Panc1 (cell line): ENCODE data around the gene ATPAF2. TPM values are rescaled to one million over a fixed set of nuclear protein-coding genes. Genes with fewer than 3 reads are reported as not detected.

ENCODE experiments used
- ATAC-seq: fragments of 200-7000 bp; cut with Tn5 transposase; 2 replicates; pipeline ENCODE4 v1.9.1; 2020; ENCODE audit warnings: mild to moderate bottlenecking, moderate library complexity
- BruUV-seq: library from RNA; stranded (reverse); fragments of 400-500 nt; replicated peaks from 2 replicates; lab custom pipeline; 2021; lab: Mats Ljungman, UMichigan
- CTCF ChIA-PET: fragments of 300-600 bp; sonication (Branson Sonifier 250); formaldehyde crosslinking; loops from one replicate; lab custom pipeline; 2022; ENCODE audit warnings: antibody characterized with exemption; lab: Charles Lee
- POLR2A ChIA-PET: fragments of 300-600 bp; sonication (Branson Sonifier 250); formaldehyde crosslinking; loops from one replicate; lab custom pipeline; 2022; ENCODE audit warnings: antibody characterized with exemption; lab: Charles Lee
- DNase-seq: peaks from one replicate; pipeline ENCODE4 v3.0.0-alpha.2; 2010; ENCODE audit warnings: low read depth, low spot score
- H3K27ac ChIP-seq: 2 replicates; pipeline ENCODE4 v1.5.1; 2011; ENCODE audit warnings: mild to moderate bottlenecking, low read length, inconsistent platforms
- H3K27me3 ChIP-seq: fragments of 200-500 bp; sonication (Bioruptor generic); 2 replicates; pipeline ENCODE4 v1.6.0; 2014; ENCODE audit warnings: low read length, inconsistent platforms; ENCODE audit not compliant: control insufficient read depth, insufficient read depth
- H3K36me3 ChIP-seq: fragments of 200-500 bp; sonication (Bioruptor generic); 2 replicates; pipeline ENCODE4 v1.5.1; 2014; ENCODE audit warnings: inconsistent platforms, mild to moderate bottlenecking, low read length, moderate library complexity; ENCODE audit not compliant: control insufficient read depth, insufficient read depth
- H3K4me1 ChIP-seq: 2 replicates; pipeline ENCODE4 v1.5.1; 2011; ENCODE audit warnings: inconsistent platforms, mild to moderate bottlenecking, low read length, moderate library complexity; ENCODE audit not compliant: control insufficient read depth, insufficient read depth
- H3K4me3 ChIP-seq, 2 experiments: 2 replicates each; pipeline ENCODE4 v1.5.1; 2011 to 2012; ENCODE audit warnings: low read depth in 2 of 2, low read length in 2 of 2, mild to moderate bottlenecking in 2 of 2, inconsistent platforms in 1 of 2, moderate library complexity in 1 of 2
- H3K9me3 ChIP-seq: fragments of 200-500 bp; sonication (Bioruptor generic); 2 replicates; pipeline ENCODE4 v1.5.1; 2014; ENCODE audit warnings: low read depth, mild to moderate bottlenecking, inconsistent platforms, low read length, moderate library complexity; ENCODE audit not compliant: control insufficient read depth, insufficient read depth
- POLR2AphosphoS5 ChIP-seq: IDR thresholded peaks from 2 replicates; pipeline ENCODE4 v1.6.1; 2012; ENCODE audit warnings: mild to moderate bottlenecking, low read depth, low read length, moderate library complexity
- REST ChIP-seq, 2 experiments: IDR thresholded peaks; 2 replicates each; pipeline ENCODE4 v1.6.1; 2011 to 2012; ENCODE audit warnings: low read depth in 2 of 2, control low read depth in 1 of 2, low read length in 1 of 2, mild to moderate bottlenecking in 1 of 2, moderate library complexity in 1 of 2; ENCODE audit not compliant: insufficient read depth in 1 of 2
- SIN3A ChIP-seq: IDR thresholded peaks from 2 replicates; pipeline ENCODE4 v1.6.1; 2012; ENCODE audit warnings: low read depth, mild to moderate bottlenecking, low read length, moderate library complexity, borderline replicate concordance; ENCODE audit not compliant: insufficient read depth
- TCF7L2 ChIP-seq: IDR thresholded peaks from 2 replicates; pipeline ENCODE4 v1.6.1; 2011; ENCODE audit warnings: mild to moderate bottlenecking, low read depth, low read length, inconsistent platforms
- in situ Hi-C: cut with HindIII; loops from 2 replicates; pipeline ENCODE4 v1.10.0; 2016; ENCODE audit warnings: low sequenced_read_pairs, low pct_unique_long_range_greater_than_20kb
- intact Hi-C: fragments of 100-400 bp; cut with micrococcal nuclease; formaldehyde crosslinking; loops from one replicate; pipeline ENCODE4 v1.10.0; 2022; ENCODE audit not compliant: unreplicated experiment
- total RNA-seq: library from RNA; stranded (reverse); gene quantifications from one replicate; pipeline ENCODE4 v1.2.1, GENCODE V29; 2021; ENCODE audit not compliant: unreplicated experiment
- TF ChIP-seq, protein P1 (sequence below): fragments of 450-650 bp; IDR thresholded peaks from 2 replicates; pipeline ENCODE4 v1.5.1; 2017; ENCODE audit warnings: mild to moderate bottlenecking

ATPAF2 gene
- total RNA-seq, 1 experiment from 2014 or later, result 22.3 TPM

DNA sequence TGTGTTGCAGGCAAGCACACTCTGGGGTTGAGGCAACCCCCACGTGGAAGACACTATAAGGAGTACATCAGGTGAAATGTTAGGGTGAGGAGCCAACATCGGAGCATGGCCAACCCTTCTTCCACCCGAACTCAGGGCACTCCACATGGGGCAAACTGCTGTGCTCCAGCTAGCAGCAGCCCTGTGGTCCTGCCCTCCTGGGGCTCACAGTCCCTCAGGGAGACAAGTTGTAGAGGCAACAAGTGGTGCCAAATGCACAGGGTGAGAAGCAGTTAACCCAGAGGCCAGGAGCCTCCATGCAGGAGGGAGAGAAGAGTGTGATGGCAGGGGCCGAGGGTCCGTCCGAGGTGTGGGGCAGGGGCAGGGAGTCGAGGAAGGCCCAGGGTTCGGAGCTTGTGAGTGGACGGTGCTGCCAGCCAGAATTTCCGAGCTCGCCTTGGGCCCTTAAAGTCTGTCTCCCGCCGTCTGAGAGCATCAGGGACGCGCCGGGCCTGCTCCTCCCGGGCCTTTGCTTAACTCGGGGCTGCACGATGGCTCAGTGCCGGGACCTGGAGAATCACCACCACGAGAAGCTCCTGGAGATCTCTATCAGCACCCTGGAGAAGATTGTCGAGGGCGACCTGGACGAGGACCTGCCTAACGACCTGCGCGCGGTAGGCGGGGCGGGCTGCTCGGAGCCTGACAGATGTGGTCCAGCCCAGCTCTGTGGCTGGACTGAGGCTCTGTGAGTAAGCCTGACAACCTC, 32.3 kb downstream of the ATPAF2 start:
- H3K4me3 ChIP-seq, result no peak overlapping the region
- H3K27me3 ChIP-seq, result no peaks in the 10 kb centered on the region
- no peak for ATAC-seq
- DNase-seq, result no peak
- ChIA-PET CTCF (no interaction called here), POLR2A (no interaction called here)
- H3K36me3 ChIP-seq, result no peaks in the 10 kb centered on the region
- intact Hi-C loops (no loop called here), in situ Hi-C loops (no loop called here)
- no peaks in the 10 kb centered on the region for H3K4me1 ChIP-seq
- TF ChIP-seq POLR2AphosphoS5 (no peak), REST (IDR thresholded peaks at IDR 0.05; ENCODE audit: insufficient read depth in 1 of 2, low read depth in 2 of 2, low read length in 1 of 2) (no peak), TCF7L2 (no peak)
- TF ChIP-seq, protein P1, sequence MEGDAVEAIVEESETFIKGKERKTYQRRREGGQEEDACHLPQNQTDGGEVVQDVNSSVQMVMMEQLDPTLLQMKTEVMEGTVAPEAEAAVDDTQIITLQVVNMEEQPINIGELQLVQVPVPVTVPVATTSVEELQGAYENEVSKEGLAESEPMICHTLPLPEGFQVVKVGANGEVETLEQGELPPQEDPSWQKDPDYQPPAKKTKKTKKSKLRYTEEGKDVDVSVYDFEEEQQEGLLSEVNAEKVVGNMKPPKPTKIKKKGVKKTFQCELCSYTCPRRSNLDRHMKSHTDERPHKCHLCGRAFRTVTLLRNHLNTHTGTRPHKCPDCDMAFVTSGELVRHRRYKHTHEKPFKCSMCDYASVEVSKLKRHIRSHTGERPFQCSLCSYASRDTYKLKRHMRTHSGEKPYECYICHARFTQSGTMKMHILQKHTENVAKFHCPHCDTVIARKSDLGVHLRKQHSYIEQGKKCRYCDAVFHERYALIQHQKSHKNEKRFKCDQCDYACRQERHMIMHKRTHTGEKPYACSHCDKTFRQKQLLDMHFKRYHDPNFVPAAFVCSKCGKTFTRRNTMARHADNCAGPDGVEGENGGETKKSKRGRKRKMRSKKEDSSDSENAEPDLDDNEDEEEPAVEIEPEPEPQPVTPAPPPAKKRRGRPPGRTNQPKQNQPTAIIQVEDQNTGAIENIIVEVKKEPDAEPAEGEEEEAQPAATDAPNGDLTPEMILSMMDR, result no peak
- no peak overlapping the region for H3K27ac ChIP-seq
- no peaks in the 10 kb centered on the region for H3K9me3 ChIP-seq
- no TSS peak for BruUV-seq

DNA sequence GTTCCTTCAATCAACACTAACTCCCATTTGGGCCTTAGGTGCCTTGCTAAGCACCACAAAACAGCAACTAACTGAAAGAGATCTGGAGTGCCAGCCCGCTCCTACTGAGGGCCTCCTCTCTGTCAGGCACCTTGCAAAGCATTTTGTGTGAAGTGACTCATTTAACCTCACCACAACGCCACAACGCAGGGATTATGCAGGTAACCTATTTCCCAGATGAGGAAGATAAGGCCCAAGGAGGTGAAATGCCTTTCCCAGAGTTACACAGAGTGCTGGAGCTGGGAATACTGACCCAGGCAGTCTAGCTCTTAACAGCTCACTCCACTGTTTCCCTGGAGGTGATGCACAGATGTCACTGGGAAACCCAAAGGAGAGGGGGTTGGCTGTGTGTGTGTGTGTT, 33.5 kb downstream of the ATPAF2 start:
- Histone ChIP-seq H3K4me1 (no peaks in the 10 kb centered on the region), H3K4me3 (no peak overlapping the region), H3K27me3 (no peaks in the 10 kb centered on the region), H3K27ac (no peak overlapping the region), H3K36me3 (no peaks in the 10 kb centered on the region), H3K9me3 (no peaks in the 10 kb centered on the region)
- ATAC-seq, result no peak
- in situ Hi-C loops, result no loop called here
- ChIA-PET CTCF (no interaction called here), POLR2A (no interaction called here)
- no peak for DNase-seq
- no TSS peak for BruUV-seq
- TF ChIP-seq TCF7L2 (no peak), SIN3A (no peak), POLR2AphosphoS5 (no peak), REST (IDR thresholded peaks at IDR 0.05; ENCODE audit: insufficient read depth in 1 of 2, low read depth in 2 of 2, low read length in 1 of 2) (no peak)
- TF ChIP-seq, protein P1, result no peak
- intact Hi-C loops, result no loop called here
